H9 (cell line): ENCODE data around the gene CAPN3. TPM values are rescaled to one million over a fixed set of nuclear protein-coding genes. Genes with fewer than 3 reads are reported as not detected.

Experiments used
- DNase-seq: peaks from one replicate; pipeline ENCODE4 v3.0.0-alpha.2; 2017
- H2AFZ ChIP-seq: one replicate; pipeline ENCODE4 v1.6.1; 2013; ENCODE audit warnings: mild to moderate bottlenecking, low read length, control low read depth, moderate library complexity
- H2AK5ac ChIP-seq: 2 replicates; pipeline ENCODE4 v1.6.1; 2013; ENCODE audit warnings: low read length, control low read depth, mixed read lengths; ENCODE audit not compliant: insufficient read length
- H2BK120ac ChIP-seq: one replicate; pipeline ENCODE4 v1.6.1; 2013; ENCODE audit warnings: low read depth, mild to moderate bottlenecking, low read length, control low read depth, inconsistent platforms; ENCODE audit not compliant: poor library complexity, severe bottlenecking
- H2BK12ac ChIP-seq: 2 replicates; pipeline ENCODE4 v1.6.1; 2013; ENCODE audit warnings: low read length, control low read depth, mixed read lengths, low read depth; ENCODE audit not compliant: insufficient read length
- H2BK15ac ChIP-seq: 2 replicates; pipeline ENCODE4 v1.6.1; 2013; ENCODE audit warnings: low read depth, low read length, control low read depth
- H2BK20ac ChIP-seq: one replicate; pipeline ENCODE4 v1.6.1; 2013; ENCODE audit warnings: low read depth, mild to moderate bottlenecking, low read length, control low read depth, inconsistent platforms; ENCODE audit not compliant: poor library complexity, severe bottlenecking
- H2BK5ac ChIP-seq: 2 replicates; pipeline ENCODE4 v1.6.1; 2013; ENCODE audit warnings: low read length, control low read depth, mixed read lengths; ENCODE audit not compliant: insufficient read length
- H3K14ac ChIP-seq: 2 replicates; pipeline ENCODE4 v1.6.1; 2013; ENCODE audit warnings: low read length, control low read depth; ENCODE audit not compliant: insufficient read depth
- H3K18ac ChIP-seq: 2 replicates; pipeline ENCODE4 v1.6.1; 2013; ENCODE audit warnings: low read depth, mild to moderate bottlenecking, mixed read lengths, low read length, control low read depth; ENCODE audit not compliant: insufficient read length
- H3K23ac ChIP-seq: 2 replicates; pipeline ENCODE4 v1.6.1; 2013; ENCODE audit warnings: low read length, control low read depth, mixed read lengths, low read depth; ENCODE audit not compliant: insufficient read length
- H3K23me2 ChIP-seq: 2 replicates; pipeline ENCODE4 v1.6.1; 2013; ENCODE audit warnings: low read depth, mild to moderate bottlenecking, mixed read lengths, low read length, control low read depth; ENCODE audit not compliant: insufficient read length, poor library complexity, severe bottlenecking
- H3K27ac ChIP-seq: 2 replicates; pipeline ENCODE4 v1.5.1; 2013; ENCODE audit warnings: low read length, control low read depth, mixed read lengths, low read depth; ENCODE audit not compliant: insufficient read length
- H3K27me3 ChIP-seq: 2 replicates; pipeline ENCODE4 v1.6.1; 2013; ENCODE audit warnings: low read length, control low read depth, inconsistent platforms; ENCODE audit not compliant: insufficient read depth
- H3K4ac ChIP-seq: 2 replicates; pipeline ENCODE4 v1.6.1; 2013; ENCODE audit warnings: low read depth, mild to moderate bottlenecking, control low read depth, inconsistent platforms, low read length, moderate library complexity
- H3K4me1 ChIP-seq: 2 replicates; pipeline ENCODE4 v1.6.1; 2013; ENCODE audit warnings: low read length, control low read depth, inconsistent platforms; ENCODE audit not compliant: insufficient read depth
- H3K4me2 ChIP-seq: 2 replicates; pipeline ENCODE4 v1.6.1; 2013; ENCODE audit warnings: low read length, control low read depth, mixed read lengths; ENCODE audit not compliant: insufficient read length, insufficient read depth
- H3K56ac ChIP-seq: 2 replicates; pipeline ENCODE4 v1.6.1; 2013; ENCODE audit warnings: low read depth, mild to moderate bottlenecking, mixed read lengths, low read length, control low read depth; ENCODE audit not compliant: insufficient read length
- H3K79me1 ChIP-seq: 2 replicates; pipeline ENCODE4 v1.6.1; 2013; ENCODE audit warnings: low read depth, mild to moderate bottlenecking, moderate library complexity, low read length, control low read depth, inconsistent platforms; ENCODE audit not compliant: insufficient read depth, poor library complexity, severe bottlenecking
- H3K79me2 ChIP-seq: 2 replicates; pipeline ENCODE4 v1.6.1; 2013; ENCODE audit warnings: low read length, control low read depth, inconsistent platforms; ENCODE audit not compliant: insufficient read depth
- H3K9ac ChIP-seq: 2 replicates; pipeline ENCODE4 v1.6.1; 2013; ENCODE audit warnings: low read length, control low read depth, mixed read lengths; ENCODE audit not compliant: insufficient read length; ENCODE audit errors: extremely low read depth
- H3K9me3 ChIP-seq: one replicate; pipeline ENCODE4 v1.6.1; 2013; ENCODE audit warnings: low read depth, low read length, inconsistent platforms; ENCODE audit not compliant: control insufficient read depth
- H3T11ph ChIP-seq: one replicate; pipeline ENCODE4 v1.6.1; 2013; ENCODE audit warnings: mild to moderate bottlenecking, low read length, control low read depth, inconsistent platforms
- H4K20me1 ChIP-seq: one replicate; pipeline ENCODE4 v1.6.1; 2013; ENCODE audit not compliant: control insufficient read depth, insufficient read length, insufficient read depth
- H4K5ac ChIP-seq: 2 replicates; pipeline ENCODE4 v1.6.1; 2013; ENCODE audit warnings: low read depth, mild to moderate bottlenecking, mixed read lengths, low read length, control low read depth; ENCODE audit not compliant: insufficient read length
- H4K8ac ChIP-seq: replicated peaks from 2 replicates; pipeline ENCODE4 v1.6.1; 2013; ENCODE audit warnings: low read length, control low read depth, mixed read lengths, low read depth; ENCODE audit not compliant: insufficient read length
- H4K91ac ChIP-seq: 2 replicates; pipeline ENCODE4 v1.6.1; 2013; ENCODE audit warnings: low read depth, mild to moderate bottlenecking, moderate library complexity, mixed read lengths, low read length, control low read depth; ENCODE audit not compliant: insufficient read length
- H3K27ac Mint-ChIP-seq, 3 experiments: 2 replicates in 2 of 3; 3 replicates in 1 of 3; pipeline ENCODE4 v1.8.0; 2020 to 2021; ENCODE audit warnings: mixed read lengths in 3 of 3, mild to moderate bottlenecking in 1 of 3, moderate library complexity in 1 of 3
- H3K27me3 Mint-ChIP-seq: 2 replicates; pipeline ENCODE4 v1.8.0; 2021; ENCODE audit warnings: low read depth, mild to moderate bottlenecking, moderate library complexity, mixed read lengths
- H3K36me3 Mint-ChIP-seq, 3 experiments: 2 replicates in 2 of 3; 3 replicates in 1 of 3; pipeline ENCODE4 v1.8.0; 2020 to 2021; ENCODE audit warnings: low read depth in 3 of 3, mixed read lengths in 3 of 3; ENCODE audit not compliant: insufficient read depth in 1 of 3
- H3K4me1 Mint-ChIP-seq, 2 experiments: 2 replicates each; pipeline ENCODE4 v1.8.0; 2020; ENCODE audit warnings: mixed read lengths in 2 of 2
- H3K4me3 Mint-ChIP-seq, 2 experiments: 2 replicates in 1 of 2; 3 replicates in 1 of 2; pipeline ENCODE4 v1.8.0; 2020 to 2021; ENCODE audit warnings: mild to moderate bottlenecking in 2 of 2, mixed read lengths in 2 of 2, moderate library complexity in 1 of 2
- H3K9me3 Mint-ChIP-seq, 2 experiments: 2 replicates in 1 of 2; 3 replicates in 1 of 2; pipeline ENCODE4 v1.8.0; 2020; ENCODE audit warnings: mild to moderate bottlenecking in 2 of 2, mixed read lengths in 2 of 2, moderate library complexity in 1 of 2
- CTCF ChIP-seq: fragments of 200-600 bp; sonication (generic); conservative IDR thresholded peaks from 3 replicates; pipeline ENCODE4 v1.8.0; 2021; ENCODE audit warnings: antibody characterized with exemption, mild to moderate bottlenecking
- WGBS: extraction: QIAGEN DNeasy Blood & Tissue Kit; methylation state at CpG from one replicate; pipeline ENCODE4 v1.1.7; 2013; ENCODE audit warnings: missing lambda C conversion rate, low lambda C conversion rate, mixed read lengths; ENCODE audit not compliant: insufficient read length; ENCODE audit errors: extremely low coverage; 5-methylcytosine and 5-hydroxymethylcytosine counted together
- total RNA-seq: library from RNA; stranded (reverse); gene quantifications from 2 replicates; pipeline ENCODE4 v1.2.1, GENCODE V29; 2021

The CAPN3 gene
- total RNA-seq, 1 experiment from 2014 or later: 0.31 TPM

GRCh38 chr15:42444415-42445063 lies 85.2 kb downstream of the CAPN3 start:
- no peak overlapping the region for H4K91ac ChIP-seq
- no peak overlapping the region for H4K5ac ChIP-seq
- no peak overlapping the region for H3K4me2 ChIP-seq
- no peak overlapping the region for H3K23ac ChIP-seq
- H3K4me3 Mint-ChIP-seq: no peak overlapping the region
- no peak overlapping the region for H2BK120ac ChIP-seq
- H2AFZ ChIP-seq: no peak overlapping the region
- H3K4ac ChIP-seq: no peak overlapping the region
- H4K8ac ChIP-seq: no peak overlapping the region
- no peaks in the 10 kb centered on the region for H3K9me3 Mint-ChIP-seq
- H3K27me3 Mint-ChIP-seq: no peaks in the 10 kb centered on the region
- no peaks in the 10 kb centered on the region for H3K9me3 ChIP-seq
- DNase-seq: peak; percentile 29
- TF ChIP-seq CTCF: 0 out of 3 replicates have a peak, but pooled peaks have one; percentile 13
- no peak overlapping the region for H2BK5ac ChIP-seq
- H4K20me1 ChIP-seq: no peaks in the 10 kb centered on the region
- H3K4me1 Mint-ChIP-seq: no peaks in the 10 kb centered on the region
- H3T11ph ChIP-seq: no peak overlapping the region
- H3K79me2 ChIP-seq: no peaks in the 10 kb centered on the region
- H3K56ac ChIP-seq: no peak overlapping the region
- H3K9ac ChIP-seq: no peak overlapping the region
- no peak overlapping the region for H3K27ac Mint-ChIP-seq
- no peak overlapping the region for H2AK5ac ChIP-seq
- H3K18ac ChIP-seq: no peak overlapping the region
- H3K4me1 ChIP-seq: no peaks in the 10 kb centered on the region
- H3K14ac ChIP-seq: no peak overlapping the region
- no peak overlapping the region for H3K27ac ChIP-seq
- no CpG with 5 or more reads among the region's 5 CpGs for WGBS
- H3K27me3 ChIP-seq: no peaks in the 10 kb centered on the region
- peaks cover 7 to 41% (median 11%) of the 10 kb centered on the region in 3 experiments for H3K36me3 Mint-ChIP-seq
- no peak overlapping the region for H2BK15ac ChIP-seq
- H3K79me1 ChIP-seq: no peaks in the 10 kb centered on the region
- H2BK20ac ChIP-seq: no peak overlapping the region
- no peaks in the 10 kb centered on the region for H3K23me2 ChIP-seq
- H2BK12ac ChIP-seq: no peak overlapping the region
